SK-N-SH treated with all-trans-retinoic acid at 6 μM for 48 hours (cell line): ENCODE data around the gene LRRC36.

Source experiments
- ATAC-seq: fragments of 200-7000 bp; cut with Tn5 transposase; 3 replicates; pipeline ENCODE4 v1.9.1; 2020; ENCODE audit warnings: mild to moderate bottlenecking, moderate library complexity
- ARNTL ChIP-seq: fragments of 450-650 bp; formaldehyde crosslinking; IDR thresholded peaks from 2 replicates; pipeline ENCODE4 v1.5.0; 2020; ENCODE audit warnings: low read depth, mild to moderate bottlenecking, moderate library complexity, borderline replicate concordance
- CREB5 ChIP-seq: fragments of 250-450 bp; sonication (Bioruptor Pico); IDR thresholded peaks from 2 replicates; pipeline ENCODE4 v1.5.1; 2020; ENCODE audit warnings: low read depth, mild to moderate bottlenecking, moderate library complexity
- CSDC2 ChIP-seq: fragments of 250-450 bp; sonication (Bioruptor Pico); IDR thresholded peaks from 2 replicates; pipeline ENCODE4 v1.5.0; 2020; ENCODE audit warnings: mild to moderate bottlenecking, moderate library complexity
- ESRRG ChIP-seq: fragments of 250-450 bp; sonication (Bioruptor Pico); IDR thresholded peaks from 2 replicates; pipeline ENCODE4 v1.6.1; 2021; ENCODE audit warnings: mild to moderate bottlenecking
- GLIS3 ChIP-seq: fragments of 250-450 bp; sonication (Bioruptor Pico); IDR thresholded peaks from 2 replicates; pipeline ENCODE4 v1.5.0; 2020; ENCODE audit warnings: mild to moderate bottlenecking, moderate library complexity
- ISL1 ChIP-seq: fragments of 250-450 bp; sonication (Bioruptor Pico); IDR thresholded peaks from 2 replicates; pipeline ENCODE4 v2.1.2; 2022; ENCODE audit warnings: mild to moderate bottlenecking, moderate library complexity
- OSR1 ChIP-seq: fragments of 250-450 bp; sonication (Bioruptor Pico); IDR thresholded peaks from 2 replicates; pipeline ENCODE4 v1.8.0; 2022; ENCODE audit warnings: moderate library complexity, mild to moderate bottlenecking, inconsistent platforms
- PATZ1 ChIP-seq: fragments of 250-450 bp; sonication (Bioruptor Pico); IDR thresholded peaks from 2 replicates; pipeline ENCODE4 v1.8.0; 2020; ENCODE audit warnings: mild to moderate bottlenecking, moderate library complexity, borderline replicate concordance
- PPARA ChIP-seq: fragments of 250-450 bp; sonication (Bioruptor Pico); IDR thresholded peaks from 2 replicates; pipeline ENCODE4 v1.5.0; 2020; ENCODE audit warnings: mild to moderate bottlenecking, borderline replicate concordance
- RARB ChIP-seq: fragments of 250-450 bp; sonication (Bioruptor Pico); IDR thresholded peaks from 2 replicates; pipeline ENCODE4 v1.8.0; 2021; ENCODE audit warnings: mild to moderate bottlenecking, moderate library complexity
- SNAI2 ChIP-seq: fragments of 250-450 bp; sonication (Bioruptor Pico); IDR thresholded peaks from 2 replicates; pipeline ENCODE4 v1.5.0; 2020; ENCODE audit warnings: mild to moderate bottlenecking, moderate library complexity
- TOX ChIP-seq: fragments of 250-450 bp; sonication (Bioruptor Pico); IDR thresholded peaks from 2 replicates; pipeline ENCODE4 v1.8.0; 2021; ENCODE audit warnings: mild to moderate bottlenecking, moderate library complexity, borderline replicate concordance
- ZC3H10 ChIP-seq: fragments of 250-450 bp; sonication (Bioruptor Pico); IDR thresholded peaks from 2 replicates; pipeline ENCODE4 v1.5.1; 2021; ENCODE audit warnings: mild to moderate bottlenecking, moderate library complexity
- ZFP3 ChIP-seq: fragments of 250-450 bp; sonication (Bioruptor Pico); IDR thresholded peaks from 2 replicates; pipeline ENCODE4 v1.5.0; 2020; ENCODE audit warnings: mild to moderate bottlenecking, moderate library complexity
- ZFP30 ChIP-seq: fragments of 450-650 bp; formaldehyde crosslinking; IDR thresholded peaks from 2 replicates; pipeline ENCODE4 v1.5.0; 2022; ENCODE audit warnings: mild to moderate bottlenecking, moderate library complexity
- ZNF565 ChIP-seq: fragments of 450-650 bp; formaldehyde crosslinking; conservative IDR thresholded peaks from 2 replicates; pipeline ENCODE4 v1.5.0; 2020; ENCODE audit warnings: low read depth, mild to moderate bottlenecking, moderate library complexity
- ZNF70 ChIP-seq: fragments of 450-650 bp; formaldehyde crosslinking; IDR thresholded peaks from 2 replicates; pipeline ENCODE4 v1.5.0; 2020; ENCODE audit warnings: mild to moderate bottlenecking, moderate library complexity
- ZNF8 ChIP-seq: fragments of 450-650 bp; formaldehyde crosslinking; IDR thresholded peaks from 2 replicates; pipeline ENCODE4 v1.5.0; 2020; ENCODE audit warnings: mild to moderate bottlenecking, moderate library complexity
- TF ChIP-seq, protein P1 (sequence below): fragments of 250-450 bp; sonication (Bioruptor Pico); IDR thresholded peaks from 2 replicates; pipeline ENCODE4 v1.5.0; 2020; ENCODE audit warnings: mild to moderate bottlenecking, moderate library complexity
- TF ChIP-seq, protein P2 (sequence below): fragments of 250-450 bp; sonication (Bioruptor Pico); IDR thresholded peaks from 2 replicates; pipeline ENCODE4 v1.5.1; 2021; ENCODE audit warnings: mild to moderate bottlenecking, moderate library complexity
- TF ChIP-seq, protein P3 (sequence below): fragments of 250-450 bp; sonication (Bioruptor Pico); IDR thresholded peaks from 2 replicates; pipeline ENCODE4 v1.8.0; 2021; ENCODE audit warnings: low read depth, mild to moderate bottlenecking, moderate library complexity, borderline replicate concordance

LRRC36 gene

DNA sequence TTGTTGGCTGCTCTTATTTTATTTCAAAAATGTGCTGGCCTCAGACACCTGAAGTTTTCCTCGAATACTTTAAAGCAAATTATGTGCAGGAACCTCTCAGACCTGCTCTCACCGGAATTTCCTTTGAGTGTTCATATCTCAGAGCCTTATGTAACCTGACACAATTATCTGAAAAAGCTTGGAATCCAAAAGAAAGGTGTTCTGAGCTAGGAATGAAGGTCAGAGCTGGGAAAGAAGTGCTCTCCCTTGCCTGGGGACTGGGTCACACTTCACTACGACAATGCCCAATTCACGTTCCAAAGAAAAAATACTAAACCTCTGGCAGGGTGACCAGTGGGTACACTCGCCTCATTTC, 97.6 kb downstream of the LRRC36 start:
- no peak for ATAC-seq
- no peak for TF ChIP-seq PATZ1
- no peak for TF ChIP-seq SNAI2 (CRISPR knock-in tag)
- TF ChIP-seq ZC3H10: no peak
- TF ChIP-seq, protein P1, sequence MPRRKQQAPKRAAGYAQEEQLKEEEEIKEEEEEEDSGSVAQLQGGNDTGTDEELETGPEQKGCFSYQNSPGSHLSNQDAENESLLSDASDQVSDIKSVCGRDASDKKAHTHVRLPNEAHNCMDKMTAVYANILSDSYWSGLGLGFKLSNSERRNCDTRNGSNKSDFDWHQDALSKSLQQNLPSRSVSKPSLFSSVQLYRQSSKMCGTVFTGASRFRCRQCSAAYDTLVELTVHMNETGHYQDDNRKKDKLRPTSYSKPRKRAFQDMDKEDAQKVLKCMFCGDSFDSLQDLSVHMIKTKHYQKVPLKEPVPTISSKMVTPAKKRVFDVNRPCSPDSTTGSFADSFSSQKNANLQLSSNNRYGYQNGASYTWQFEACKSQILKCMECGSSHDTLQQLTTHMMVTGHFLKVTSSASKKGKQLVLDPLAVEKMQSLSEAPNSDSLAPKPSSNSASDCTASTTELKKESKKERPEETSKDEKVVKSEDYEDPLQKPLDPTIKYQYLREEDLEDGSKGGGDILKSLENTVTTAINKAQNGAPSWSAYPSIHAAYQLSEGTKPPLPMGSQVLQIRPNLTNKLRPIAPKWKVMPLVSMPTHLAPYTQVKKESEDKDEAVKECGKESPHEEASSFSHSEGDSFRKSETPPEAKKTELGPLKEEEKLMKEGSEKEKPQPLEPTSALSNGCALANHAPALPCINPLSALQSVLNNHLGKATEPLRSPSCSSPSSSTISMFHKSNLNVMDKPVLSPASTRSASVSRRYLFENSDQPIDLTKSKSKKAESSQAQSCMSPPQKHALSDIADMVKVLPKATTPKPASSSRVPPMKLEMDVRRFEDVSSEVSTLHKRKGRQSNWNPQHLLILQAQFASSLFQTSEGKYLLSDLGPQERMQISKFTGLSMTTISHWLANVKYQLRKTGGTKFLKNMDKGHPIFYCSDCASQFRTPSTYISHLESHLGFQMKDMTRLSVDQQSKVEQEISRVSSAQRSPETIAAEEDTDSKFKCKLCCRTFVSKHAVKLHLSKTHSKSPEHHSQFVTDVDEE: no peak
- TF ChIP-seq GLIS3 (CRISPR knock-in tag): no peak
- TF ChIP-seq RARB: no peak
- TF ChIP-seq, all 23 proteins: peak for 0

GRCh38 chr16:67425061-67425460, 98.4 kb downstream of the LRRC36 start:
- ATAC-seq: no peak

DNA sequence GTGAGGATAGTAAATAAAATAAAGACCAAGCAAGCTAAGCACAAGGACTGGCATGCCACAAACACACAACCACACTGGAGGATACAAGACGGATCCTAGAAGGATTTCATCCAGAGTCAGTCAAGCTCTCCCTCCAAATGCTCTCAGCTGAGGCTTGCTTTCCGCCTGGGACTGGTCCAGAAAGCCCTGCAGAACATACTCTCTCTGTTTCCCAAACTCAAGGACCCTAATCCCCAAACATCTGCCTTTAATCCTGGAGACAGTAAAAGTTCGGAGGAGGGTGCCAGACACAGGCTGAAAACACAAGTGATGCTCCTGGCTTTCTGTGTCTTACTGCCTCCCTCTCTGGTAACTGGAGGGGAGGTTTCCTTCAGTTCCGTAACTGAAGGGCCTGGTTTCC, 99.0 kb downstream of the LRRC36 start:
- no peak for ATAC-seq
- TF ChIP-seq ZFP3 (no peak), CSDC2 (CRISPR knock-in tag) (no peak), RARB (no peak), PPARA (no peak), ZC3H10 (no peak), CREB5 (CRISPR knock-in tag) (no peak)

More at GRCh38 chr16:67425061-67425460, 98.4 kb downstream of the LRRC36 start:
- TF ChIP-seq ZNF70 (no peak), ZNF565 (no peak), ARNTL (CRISPR knock-in tag) (no peak), ZFP3 (no peak), GLIS3 (CRISPR knock-in tag) (no peak)
- TF ChIP-seq, protein P2, sequence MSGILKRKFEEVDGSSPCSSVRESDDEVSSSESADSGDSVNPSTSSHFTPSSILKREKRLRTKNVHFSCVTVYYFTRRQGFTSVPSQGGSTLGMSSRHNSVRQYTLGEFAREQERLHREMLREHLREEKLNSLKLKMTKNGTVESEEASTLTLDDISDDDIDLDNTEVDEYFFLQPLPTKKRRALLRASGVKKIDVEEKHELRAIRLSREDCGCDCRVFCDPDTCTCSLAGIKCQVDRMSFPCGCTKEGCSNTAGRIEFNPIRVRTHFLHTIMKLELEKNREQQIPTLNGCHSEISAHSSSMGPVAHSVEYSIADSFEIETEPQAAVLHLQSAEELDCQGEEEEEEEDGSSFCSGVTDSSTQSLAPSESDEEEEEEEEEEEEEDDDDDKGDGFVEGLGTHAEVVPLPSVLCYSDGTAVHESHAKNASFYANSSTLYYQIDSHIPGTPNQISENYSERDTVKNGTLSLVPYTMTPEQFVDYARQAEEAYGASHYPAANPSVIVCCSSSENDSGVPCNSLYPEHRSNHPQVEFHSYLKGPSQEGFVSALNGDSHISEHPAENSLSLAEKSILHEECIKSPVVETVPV (CRISPR knock-in tag): no peak

DNA sequence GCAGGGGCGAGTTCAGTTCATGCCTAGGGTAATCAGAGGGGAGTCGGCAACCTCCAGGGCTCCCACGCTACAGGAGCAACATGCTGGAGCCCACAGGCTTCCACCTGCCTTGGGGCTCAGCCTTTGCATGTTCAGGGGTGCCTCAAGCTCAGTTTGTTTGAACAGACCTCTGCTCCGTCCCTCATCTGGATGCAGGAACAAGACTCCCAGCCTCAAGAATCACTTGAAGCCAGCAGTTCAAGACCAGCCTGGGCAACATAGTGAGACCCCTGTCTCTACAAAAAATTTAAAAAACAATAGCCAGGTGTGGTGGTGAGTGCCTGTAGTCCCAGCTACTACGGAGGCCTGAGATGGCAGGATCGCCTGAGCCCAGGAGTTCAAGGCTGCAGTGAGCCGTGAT, 99.4 kb downstream of the LRRC36 start:
- ATAC-seq: no peak
- TF ChIP-seq PATZ1 (no peak), PPARA (no peak), ZNF565 (no peak), ZFP30 (CRISPR knock-in tag) (no peak), ZNF8 (no peak), SNAI2 (CRISPR knock-in tag) (no peak), OSR1 (no peak), ZC3H10 (no peak), ISL1 (CRISPR knock-in tag) (no peak), ESRRG (CRISPR knock-in tag) (no peak), CSDC2 (CRISPR knock-in tag) (no peak), ARNTL (CRISPR knock-in tag) (no peak), CREB5 (CRISPR knock-in tag) (no peak), TOX (CRISPR knock-in tag) (no peak), ZNF70 (no peak)
- TF ChIP-seq, protein P1: no peak
- TF ChIP-seq, protein P3, sequence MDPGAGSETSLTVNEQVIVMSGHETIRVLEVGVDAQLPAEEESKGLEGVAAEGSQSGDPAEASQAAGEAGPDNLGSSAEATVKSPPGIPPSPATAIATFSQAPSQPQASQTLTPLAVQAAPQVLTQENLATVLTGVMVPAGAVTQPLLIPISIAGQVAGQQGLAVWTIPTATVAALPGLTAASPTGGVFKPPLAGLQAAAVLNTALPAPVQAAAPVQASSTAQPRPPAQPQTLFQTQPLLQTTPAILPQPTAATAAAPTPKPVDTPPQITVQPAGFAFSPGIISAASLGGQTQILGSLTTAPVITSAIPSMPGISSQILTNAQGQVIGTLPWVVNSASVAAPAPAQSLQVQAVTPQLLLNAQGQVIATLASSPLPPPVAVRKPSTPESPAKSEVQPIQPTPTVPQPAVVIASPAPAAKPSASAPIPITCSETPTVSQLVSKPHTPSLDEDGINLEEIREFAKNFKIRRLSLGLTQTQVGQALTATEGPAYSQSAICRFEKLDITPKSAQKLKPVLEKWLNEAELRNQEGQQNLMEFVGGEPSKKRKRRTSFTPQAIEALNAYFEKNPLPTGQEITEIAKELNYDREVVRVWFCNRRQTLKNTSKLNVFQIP (CRISPR knock-in tag): no peak
